ENCODE data around the gene DAP.
A peak's percentile ranks its signal among the peaks of the same experiment; 100 is the strongest.

The DAP gene

DNA sequence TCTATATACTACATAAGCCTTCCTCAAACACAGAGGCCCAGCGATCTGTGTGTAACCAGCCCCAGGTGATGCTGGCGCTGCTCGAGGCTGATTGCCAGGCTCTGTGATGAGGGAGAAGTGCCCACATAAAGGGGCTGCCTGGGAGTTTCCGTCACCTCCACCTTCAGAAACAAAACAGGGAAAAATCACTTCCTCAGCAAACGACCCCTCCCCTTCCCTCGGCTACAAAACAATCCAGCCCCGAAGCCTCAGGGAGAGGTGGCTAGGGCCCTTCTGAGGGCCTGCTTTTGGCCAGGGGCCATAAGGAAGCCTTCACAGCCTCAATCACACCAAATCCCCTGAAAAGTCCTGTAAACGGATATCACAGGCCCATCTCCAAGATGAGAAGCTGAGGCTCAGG, 51.1 kb downstream of the DAP start:
- no peak for DNase-seq (ENCODE audit: low spot score)

GRCh38 chr5:10709409-10709808, 51.6 kb downstream of the DAP start:
- no peak for DNase-seq (ENCODE audit: low spot score)

DNA sequence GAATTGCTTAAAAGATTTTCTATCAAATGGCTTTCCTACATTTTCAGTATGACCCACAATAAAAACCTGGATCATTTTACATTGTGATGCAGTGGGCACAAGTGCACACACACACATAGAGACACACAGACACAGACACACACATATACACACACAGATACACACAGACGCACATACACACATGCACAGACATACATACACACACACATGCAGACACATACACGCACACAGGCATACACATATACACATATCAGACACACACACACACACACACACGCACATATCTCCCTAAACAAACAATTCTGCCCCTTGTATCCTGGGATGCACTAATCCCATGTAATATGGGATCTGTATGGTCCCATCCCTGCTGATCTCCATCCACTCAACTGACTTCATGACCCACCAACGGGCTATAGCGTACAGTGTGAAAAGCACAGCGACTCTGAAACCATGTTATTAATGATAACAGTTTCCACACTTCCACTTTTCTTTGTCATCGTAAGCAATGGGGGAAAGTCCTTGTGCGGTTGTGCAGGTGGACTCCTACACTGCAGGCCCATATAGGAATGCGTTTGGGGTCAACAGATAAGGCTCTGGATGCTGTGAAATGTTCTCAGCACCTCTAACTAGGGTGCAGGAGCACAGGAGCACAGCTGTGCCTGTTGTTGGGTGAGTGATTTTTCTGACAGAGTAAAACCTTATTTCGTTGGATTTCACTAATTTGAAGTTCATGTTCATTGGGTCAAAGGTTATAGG, 52.7 kb downstream of the DAP start:
- no peak for DNase-seq (ENCODE audit: low spot score)

DNA sequence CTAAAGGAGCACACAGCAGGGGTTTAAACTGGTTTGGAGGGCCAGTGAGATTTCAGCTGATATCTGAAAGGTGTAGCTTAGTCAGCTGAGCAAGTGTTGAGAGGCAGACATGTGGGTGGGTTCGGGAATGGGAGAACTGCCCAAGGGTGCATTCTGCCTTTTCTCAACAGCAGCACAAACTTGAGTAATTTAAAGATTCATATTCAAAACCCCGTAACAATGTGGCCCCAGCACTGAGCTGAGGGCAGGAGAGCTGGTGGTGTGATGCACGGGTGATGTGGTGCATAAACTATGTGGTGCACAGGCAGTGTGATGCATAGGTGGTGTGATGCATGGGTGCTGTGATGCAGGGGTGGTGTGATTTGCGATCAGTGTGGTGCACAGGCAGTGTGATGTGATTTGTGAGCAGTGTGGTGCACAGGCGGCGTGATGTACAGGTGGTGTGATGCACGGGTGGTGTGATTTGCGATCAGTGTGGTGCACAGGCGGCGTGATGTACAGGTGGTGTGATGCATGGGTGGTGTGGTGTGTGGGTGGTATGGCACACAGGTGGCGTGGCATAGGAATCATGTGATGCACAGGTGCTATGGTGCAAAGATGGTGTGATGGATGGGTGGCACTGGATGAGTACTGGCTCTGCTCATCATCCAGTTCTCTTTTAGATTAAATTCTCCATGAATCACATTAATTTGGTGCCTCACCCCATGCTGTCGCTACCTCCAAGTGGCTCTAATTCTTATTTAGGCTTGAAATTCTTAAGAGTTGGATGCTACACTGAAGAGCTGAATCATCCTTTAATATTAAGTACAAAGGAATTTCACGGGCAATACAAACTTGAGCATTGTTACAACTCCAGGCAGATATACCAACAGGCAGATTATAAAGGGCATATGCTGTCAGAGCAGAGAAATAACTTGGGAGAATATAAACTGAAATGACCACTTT, 53.6 kb downstream of the DAP start:
- peak; percentile 33 for DNase-seq (ENCODE audit: low spot score)

DNA sequence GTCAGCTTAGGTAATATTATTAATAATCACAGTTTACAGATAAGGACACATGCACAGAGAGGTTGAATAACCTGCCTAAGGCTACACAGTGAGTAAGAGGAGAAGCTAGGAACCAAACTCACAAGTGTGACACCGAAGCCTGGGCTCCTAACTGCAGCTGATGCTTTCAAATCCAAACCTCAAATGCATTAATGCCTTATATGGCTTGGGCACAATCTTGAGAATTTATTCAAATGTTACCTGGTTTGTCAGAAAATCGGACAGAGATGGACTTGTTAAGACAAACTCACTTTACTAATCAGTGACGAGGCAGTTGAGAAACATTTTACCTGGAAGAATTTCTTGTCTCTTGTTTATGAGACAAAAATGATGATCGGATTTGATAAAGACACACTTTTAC, 54.7 kb downstream of the DAP start:
- DNase-seq (ENCODE audit: low spot score) = no peak

GRCh38 chr5:10705747-10706146, 55.3 kb downstream of the DAP start:
- no peak for DNase-seq (ENCODE audit: low spot score)

GRCh38 chr5:10704949-10705621, 55.9 kb downstream of the DAP start:
- peak; percentile 35 for DNase-seq (ENCODE audit: low spot score)

DNA sequence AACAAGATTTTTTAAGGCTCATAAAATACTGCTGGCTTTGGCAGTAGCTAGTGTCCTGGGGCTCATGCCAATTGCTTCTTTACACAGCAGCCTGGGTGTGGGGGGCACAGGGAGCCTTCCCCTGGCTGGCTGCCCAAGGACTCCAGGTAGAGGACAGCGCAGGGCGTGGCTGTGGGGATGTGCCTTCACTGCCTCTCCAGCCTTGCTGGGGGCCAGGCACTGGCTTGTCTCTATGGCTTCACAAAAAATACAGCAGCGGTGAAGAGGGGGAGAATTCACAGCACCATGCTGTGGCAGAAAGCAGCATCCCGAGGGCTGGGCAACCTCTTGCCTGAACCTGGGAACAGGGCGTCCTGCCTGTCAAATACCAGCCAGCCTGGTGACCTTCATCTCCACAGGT, 57.4 kb downstream of the DAP start:
- no peak for DNase-seq (ENCODE audit: low spot score)

- DNase-seq (ENCODE audit: low spot score) = no peak
Measured at GRCh38 chr5:10702911-10703491, 58.0 kb downstream of the DAP start.

- DNase-seq (ENCODE audit: low spot score) = peak; percentile 81
Measured at GRCh38 chr5:10702040-10702629, 58.9 kb downstream of the DAP start.

GRCh38 chr5:10701567-10702039, 59.4 kb downstream of the DAP start:
- DNase-seq (ENCODE audit: low spot score) = peak; percentile 44

GRCh38 chr5:10700516-10700915, 60.5 kb downstream of the DAP start:
- DNase-seq (ENCODE audit: low spot score) = no peak

DNA sequence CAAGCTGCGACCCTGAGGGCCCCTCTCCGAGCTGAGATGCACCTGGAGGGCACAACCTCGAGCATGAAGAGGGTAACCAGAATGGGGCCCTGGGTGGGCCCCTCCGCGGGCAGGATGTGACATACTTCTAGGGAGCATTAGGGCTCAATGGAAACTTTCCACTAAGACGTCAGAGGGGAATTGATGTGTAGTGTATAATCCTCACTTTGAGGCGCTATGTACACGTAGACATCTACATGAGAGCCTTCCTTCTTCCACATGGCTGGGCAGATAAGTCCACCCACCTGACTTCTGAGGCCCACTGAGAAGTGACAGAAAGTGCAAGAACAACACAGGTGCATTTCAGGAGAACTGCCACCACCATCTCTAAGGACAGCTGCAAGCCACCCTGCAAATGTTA, 61.0 kb downstream of the DAP start:
- no peak for DNase-seq (ENCODE audit: low spot score)

DNA sequence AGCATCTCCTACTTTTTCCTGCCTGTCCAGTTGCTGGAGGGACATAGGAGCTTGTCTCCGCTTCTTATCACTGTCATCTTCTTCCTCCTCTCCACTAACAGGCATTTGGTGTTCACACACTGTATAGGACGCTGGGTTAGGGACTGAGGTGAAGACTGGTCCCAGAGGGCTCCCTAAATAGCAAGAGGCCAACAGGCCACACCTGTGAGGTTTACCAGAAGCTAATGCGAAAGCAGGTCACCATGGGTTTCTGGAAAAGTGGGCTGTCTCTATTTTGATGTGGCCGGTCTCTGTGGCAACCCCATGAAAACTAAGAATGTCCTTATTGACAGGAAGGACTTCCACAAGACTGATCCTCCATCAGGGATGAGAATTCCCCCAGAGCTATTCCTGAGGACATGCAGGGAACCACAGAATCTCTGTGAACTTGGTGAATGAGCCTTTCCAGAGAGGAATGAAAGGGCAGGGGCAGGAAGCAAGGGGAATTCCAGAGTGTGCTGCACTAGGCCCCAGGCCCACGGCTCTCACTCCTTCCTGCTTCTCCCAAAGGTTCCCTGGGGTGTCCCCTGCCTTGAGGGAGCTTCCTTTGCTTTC, 61.7 kb downstream of the DAP start:
- DNase-seq (ENCODE audit: low spot score) = no peak

GRCh38 chr5:10695759-10696543, 65.1 kb downstream of the DAP start:
- DNase-seq (ENCODE audit: low spot score) = no peak

- DNase-seq (ENCODE audit: low spot score) = peak; percentile 76
Measured at GRCh38 chr5:10695055-10695649, 65.9 kb downstream of the DAP start.

DNA sequence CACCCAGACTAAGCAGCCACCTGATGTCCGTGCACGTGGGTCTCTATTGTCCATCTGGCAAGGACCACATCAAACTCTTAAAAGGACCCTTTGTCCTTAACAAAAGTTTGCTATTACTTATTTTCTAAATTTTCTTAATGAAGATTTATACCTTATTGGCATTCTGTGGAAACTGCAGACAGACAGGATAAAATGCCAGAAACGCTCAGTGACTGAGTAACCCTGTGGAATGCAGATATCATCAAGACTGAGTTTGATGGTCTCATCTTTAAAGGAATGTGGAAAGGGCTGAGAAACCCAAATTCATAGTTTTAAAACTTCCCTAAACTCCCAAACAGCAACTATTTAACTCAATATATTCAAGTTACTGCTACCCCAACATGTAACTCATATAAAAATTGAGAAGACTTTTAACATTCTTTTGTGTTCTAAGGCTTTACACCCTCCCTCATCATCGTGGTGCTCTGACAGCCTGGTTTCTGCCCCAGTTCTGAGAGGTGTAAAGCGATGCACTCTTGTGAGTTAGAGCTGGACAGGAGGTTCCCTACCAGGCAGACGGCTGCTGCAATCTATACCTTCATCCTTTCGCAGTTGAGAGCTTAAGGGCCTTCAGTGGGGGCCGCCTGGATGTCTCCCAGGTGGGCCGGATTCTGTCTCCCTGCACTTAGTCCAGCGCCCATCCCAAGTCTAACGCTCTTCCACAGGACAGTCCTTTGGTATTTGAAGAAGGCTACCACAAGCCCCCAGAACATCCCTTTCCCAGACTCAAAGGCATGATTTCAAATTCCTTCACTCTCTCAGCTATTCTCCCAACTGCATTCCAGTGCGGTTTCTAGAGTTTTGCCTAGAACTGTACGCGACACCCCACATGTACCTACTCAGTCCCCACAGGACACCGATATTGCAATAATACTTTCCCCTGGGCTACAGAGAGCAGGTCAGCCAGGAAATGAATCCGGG, 68.9 kb downstream of the DAP start:
- DNase-seq (ENCODE audit: low spot score) = peak; percentile 75

DNA sequence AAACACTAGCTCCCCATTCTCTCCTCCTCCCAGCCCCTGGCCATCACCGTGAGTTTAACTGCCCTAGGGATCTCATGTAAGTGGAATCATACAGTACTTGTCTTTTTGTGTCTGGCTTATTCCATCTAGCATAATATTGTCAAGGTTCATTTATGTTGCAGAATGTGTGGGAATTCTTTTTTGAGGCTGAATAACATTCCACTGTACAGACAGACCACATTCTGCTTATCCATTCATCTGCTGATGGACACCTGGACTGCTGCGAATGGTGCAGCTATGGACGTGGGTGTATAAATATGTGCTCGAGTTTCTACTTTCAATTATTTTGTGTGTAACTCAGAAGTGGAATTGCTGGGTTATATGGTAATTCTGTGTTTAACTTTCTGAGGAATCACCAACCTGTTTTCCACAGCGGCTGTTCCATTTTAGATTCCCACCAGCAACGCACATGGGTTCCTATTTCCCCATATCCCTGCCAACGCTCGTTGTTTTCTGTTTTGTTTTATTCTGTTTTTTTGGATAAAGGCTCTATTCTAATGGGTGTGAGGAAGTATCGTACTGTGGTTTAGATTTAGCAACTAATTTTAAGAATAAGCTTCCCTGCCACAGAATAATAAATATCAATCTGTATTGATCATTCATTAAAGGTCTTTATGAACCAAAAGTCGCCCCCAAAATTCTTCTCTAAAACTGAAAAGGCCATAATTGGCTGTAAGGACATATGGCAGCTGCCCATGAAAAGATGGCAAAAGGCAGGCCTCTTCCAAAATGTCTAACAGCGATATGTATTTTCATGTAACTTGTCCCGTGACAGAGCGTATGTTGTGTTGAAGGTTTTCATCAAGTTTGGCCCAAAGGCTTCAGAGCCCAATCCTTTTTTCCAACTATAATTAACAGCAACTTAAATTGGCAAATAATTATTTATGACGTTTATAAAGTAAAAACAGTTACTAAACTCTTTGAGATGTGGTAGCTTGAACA, 70.3 kb downstream of the DAP start:
- DNase-seq (ENCODE audit: low spot score) = no peak

Measured in AG08396 (cell line).